Hepatic stellate cell (primary cell): ENCODE results near the gene ACSF3.
"Not testable (repeated sequence)": the region's sequence is repeated elsewhere in the genome, so short reads cannot be mapped to it uniquely, and the experiment has no call there.

Source experiments
- DNase-seq: peaks from one replicate; pipeline ENCODE4 v3.0.0; 2011; ENCODE audit warnings: low spot score

Gene ACSF3

DNA sequence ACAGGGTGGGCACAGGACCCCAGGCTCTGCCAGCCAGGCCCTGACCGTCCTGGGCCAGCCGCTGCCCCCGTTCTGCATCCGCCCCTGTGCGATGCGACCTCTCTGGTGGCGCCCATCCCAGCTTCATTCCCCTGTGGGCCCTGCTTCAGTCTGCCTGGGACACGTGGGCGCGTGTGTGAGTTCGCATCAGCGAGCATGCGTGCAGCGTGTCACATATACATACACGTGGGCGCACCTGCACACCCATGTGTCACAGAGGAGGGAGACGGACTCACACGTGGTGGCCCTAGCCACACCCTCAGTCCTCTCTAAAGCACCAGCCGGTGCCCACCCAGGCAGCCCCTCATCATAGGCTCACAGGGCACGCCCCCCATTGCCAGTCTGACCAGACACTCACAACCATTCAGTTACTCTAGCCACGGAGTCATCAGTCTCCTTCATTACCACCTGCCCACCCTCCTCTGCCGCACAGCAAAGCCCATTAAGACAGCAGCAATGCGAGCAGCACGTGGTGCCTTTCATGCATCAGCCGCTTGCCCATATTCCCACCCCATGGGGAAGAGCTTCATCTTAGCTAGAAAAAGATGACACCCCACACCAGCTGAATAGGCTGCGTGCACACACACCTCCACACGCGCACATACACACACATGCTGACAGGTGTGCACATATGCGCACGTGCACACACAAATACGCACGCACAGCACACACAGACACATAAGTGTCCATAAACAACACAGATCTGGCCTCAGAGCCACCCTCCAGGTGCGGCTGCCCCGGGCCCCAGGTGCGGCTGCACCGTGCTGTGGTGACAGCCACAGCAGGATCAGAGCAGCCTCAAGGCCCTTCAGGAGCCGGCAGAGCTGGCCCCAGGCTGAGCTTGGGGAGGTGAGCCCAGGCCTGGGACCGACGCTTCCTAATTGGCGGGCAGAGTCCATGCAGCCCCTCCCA lies 68.4 kb downstream of the ACSF3 start:
- DNase-seq, result no peak

DNA sequence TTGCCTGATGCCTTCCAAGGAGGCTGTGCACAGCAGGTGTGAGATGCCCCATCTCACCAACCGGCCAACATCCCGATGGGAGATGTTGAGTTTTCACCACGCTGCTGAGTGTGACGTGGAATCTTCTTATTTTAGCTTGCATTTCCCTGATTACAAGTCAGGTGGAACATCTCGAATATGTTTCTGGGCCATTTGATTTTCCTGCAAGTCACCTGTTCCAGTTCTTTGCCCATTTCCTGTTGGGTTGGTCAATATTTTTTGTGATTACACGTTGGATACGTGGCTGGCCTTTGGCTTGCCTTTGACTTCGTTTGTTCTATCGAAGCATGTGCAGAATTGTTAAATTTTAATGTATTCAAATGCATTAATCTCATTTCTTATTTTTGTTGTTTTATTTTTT lies 69.6 kb downstream of the ACSF3 start:
- DNase-seq, result no peak

DNA sequence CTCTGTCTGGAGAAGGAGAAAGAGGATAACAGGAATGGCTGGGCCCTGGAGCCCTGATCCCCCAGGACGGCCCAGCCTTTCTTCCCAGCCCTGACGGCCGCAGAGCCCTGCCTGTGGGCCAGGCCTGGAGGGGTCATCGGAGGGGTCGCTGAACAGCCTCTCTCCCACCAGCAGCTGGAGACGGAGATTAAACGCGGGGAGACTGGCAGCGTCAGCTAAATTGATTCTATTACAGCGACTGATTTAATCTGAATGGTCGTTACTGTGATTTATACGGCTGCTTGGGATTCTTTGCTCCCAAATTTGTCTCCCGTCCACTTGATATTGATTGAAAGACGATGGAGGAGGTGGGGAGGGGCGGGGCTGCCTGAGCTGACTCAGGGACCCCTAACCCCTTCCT lies 70.8 kb downstream of the ACSF3 start:
- DNase-seq, result no peak

DNA sequence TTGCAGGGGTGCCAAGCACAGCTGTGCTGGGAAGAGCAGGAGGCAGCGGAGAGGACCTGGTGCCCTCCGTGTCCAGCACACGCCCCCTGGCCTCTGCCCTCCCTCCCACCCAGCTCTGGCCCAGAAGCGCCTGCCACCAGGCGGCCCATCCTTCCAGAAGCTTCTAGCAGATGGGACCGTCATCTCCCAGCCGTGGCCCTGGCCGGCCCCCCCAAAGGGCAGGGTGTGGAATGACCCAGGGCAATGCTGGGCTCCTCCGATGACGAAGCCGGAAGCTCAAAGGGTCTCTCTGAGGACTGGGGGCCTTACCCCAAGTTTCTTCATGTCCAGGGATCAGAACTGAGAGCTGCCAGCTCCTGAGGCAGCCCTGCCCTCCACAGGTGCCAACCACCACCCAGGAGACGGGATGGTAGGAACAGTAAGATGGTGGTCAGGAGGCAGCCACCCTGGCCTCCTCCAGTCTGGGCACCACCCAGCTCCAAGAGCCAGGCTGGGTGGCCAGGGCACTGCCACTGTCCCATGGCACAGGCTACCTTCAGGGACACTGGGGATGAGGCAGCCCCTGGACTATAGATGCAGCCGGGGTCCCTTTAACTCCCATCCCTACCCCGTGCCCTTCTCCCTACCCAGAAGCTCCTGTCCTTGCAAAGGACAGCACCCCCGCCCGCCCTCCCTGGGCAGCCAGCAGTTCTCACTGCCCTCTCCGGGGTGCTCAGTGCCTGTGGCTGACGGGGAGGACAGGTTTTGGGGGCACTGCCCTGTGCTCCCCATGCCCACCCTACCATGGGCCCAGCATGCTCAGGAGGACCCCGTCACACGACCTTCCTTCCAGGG lies 71.4 kb downstream of the ACSF3 start:
- no peak for DNase-seq

DNA sequence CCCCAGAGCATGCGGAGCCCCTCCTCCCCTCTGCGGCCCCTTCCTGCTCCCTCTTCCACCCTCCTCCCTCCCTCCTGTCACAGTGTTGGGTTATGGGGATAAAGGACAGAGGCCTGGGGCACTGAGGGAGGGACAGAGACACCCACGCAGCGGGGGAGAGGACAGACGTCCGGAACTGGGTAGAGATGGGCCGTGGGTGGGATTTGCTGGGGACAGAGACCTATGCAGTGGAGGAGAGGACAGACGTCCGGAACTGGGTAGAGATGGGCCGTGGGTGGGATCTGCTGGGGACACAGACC lies 72.0 kb downstream of the ACSF3 start:
- not testable (repeated sequence) for DNase-seq

DNA sequence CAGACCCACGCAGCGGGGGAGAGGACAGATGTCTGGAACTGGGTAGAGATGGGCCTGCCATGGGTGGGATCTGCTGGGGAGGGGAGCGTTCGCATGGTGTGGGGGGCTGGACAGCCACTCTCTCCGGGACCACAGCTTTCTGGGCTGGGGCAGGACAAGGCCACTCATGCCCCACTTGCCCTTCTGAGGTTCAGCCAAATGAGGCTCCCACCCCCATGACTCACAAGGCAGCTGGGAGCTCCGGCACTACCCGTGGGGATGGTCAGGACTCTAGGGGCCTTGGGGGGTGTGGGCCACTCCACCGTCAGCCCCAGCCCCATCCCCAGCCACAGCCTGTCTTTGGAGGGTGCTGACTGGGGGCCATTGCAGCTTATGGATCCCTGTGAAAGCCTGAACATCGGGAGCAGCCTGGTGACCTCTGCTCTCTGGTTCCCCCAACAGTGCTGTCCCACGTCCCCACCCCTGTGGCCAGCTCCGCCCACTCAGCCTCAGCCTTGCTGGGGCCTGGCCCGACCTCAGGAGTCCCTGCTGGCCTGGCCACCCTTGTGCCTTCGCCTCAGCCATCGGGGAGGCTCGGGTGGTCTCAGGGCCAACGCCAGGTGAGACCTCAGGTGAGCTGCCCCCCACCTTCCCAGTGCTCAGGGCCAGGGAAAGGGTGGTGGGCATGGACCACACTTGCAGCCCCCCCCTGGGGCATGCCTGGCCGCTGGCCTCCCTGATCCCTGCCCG lies 73.2 kb downstream of the ACSF3 start:
- DNase-seq, result peak; percentile 45

DNA sequence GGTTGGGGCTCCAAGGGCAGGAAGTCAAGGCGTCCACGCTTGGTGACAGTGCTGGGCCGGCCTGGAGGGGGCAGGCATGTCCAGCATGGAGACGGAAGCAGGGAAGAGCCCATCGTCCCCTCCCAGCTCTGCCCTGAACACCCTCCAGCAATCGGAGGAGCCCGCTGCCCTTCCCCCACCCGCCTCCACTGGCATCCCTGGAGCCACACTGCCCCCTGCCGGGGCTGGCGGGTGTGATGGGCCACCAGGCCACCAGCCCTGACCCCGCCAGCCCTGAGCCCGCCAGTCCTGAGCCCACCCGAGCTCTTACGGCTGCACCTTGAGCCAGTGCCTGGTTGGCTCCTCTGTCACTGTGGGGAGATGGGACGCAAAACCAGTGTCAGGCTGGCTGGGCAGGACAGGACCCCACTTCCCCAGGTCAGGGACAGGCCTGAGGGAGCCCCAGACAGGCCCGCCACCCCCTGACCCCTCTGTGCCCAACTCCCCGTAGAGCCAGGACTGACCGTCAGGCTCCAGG lies 73.8 kb downstream of the ACSF3 start:
- peak; percentile 92 for DNase-seq

DNA sequence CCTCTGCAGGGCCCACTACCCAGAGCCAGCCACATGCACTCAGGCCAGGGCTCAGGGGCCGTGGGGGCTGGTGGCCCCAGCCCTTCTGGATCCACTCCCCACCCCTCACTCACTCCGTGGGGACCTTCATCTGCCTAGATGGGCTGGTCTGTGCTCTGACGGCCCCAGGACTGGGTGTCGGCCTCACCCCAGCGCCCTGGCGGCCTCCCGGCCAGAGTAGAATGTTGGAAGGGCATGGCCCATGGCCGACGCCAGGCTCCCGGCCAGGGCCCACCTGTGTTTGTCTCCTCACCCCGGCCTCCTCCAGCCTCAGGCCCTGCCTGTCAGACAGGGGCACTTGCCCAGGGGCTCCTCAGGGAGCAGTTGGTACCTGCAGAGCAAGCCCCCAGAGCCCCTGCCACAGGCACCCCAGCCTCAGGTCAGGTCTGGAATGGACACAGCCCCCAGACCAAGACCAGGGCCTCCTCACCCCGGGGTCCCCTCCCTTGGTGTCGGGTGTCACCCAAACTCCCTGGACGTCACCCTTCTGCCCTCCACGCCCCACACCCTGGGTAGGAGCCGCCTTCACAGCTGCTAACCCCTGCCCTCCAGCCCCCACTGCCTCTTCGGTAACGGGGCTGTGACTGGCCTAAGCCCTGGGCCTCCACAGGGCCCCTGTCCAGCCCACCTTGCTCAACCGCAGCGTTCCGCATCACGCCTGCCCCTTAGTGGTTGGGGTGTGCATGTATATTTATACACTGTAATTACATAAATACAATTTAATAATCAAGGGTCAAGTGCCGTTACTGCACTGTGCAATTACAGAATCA lies 74.9 kb downstream of the ACSF3 start:
- DNase-seq, result no peak

DNA sequence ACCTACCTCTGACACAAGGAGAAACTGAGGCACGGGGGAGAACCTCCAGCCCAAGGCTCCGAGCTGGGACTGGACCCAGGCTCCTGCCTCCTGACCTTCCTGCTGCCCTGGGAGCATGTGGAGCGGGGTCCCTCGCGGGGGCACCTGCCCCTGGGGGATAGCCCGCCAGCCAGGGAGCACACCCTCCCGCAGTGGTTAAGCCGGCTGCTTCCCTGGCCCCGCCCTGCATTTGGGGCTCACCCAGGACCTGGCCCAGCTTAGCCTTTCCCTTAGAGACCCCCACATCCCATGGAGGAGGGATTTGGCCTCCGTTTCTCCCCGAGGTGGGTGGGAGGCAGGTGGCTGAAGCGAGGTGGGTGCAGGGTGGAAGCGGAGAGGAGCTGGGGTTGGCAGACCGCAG lies 76.1 kb downstream of the ACSF3 start:
- no peak for DNase-seq

DNA sequence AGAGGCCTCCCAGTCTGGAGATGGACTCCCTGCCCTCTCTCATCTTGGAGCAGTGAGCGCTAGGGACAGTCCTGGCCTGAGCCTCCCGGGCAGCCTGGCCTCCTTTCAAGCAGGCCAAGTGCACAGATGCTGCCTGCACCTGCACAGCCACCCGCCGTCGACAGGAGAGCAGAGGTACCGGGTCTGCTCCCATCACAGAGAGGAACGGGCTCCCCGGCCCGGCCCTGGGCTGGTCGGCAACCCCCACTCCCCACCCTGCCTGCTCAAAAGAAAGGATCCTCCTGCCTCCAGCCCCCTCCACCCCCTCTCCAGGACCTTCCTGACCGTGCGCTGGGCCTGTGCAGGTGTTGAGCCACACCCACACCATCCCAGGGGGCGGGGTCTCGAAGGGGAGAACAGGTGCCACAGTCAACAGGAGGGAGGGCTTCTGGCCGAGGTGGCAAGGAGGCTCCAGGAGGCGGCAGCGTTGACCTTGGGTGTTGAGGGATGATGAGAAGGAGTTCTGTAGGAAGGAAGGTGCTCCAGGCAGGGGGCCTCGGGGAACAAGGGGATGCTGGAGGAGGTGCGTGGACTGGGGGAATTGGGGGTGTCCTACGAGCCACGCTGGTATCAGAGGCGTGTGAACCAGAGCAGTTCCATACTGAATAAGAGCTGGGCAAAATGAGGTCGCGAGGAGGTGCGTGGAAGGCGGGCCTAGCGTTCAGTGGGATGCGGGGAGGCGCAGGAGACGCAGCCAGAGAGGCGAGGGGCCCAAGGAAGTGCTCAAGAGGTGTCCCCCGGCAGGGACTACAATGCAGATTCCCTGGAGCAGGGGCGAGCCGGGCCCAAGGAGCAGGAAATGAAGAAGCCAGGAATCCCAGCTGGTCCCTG lies 76.9 kb downstream of the ACSF3 start:
- no peak for DNase-seq

DNA sequence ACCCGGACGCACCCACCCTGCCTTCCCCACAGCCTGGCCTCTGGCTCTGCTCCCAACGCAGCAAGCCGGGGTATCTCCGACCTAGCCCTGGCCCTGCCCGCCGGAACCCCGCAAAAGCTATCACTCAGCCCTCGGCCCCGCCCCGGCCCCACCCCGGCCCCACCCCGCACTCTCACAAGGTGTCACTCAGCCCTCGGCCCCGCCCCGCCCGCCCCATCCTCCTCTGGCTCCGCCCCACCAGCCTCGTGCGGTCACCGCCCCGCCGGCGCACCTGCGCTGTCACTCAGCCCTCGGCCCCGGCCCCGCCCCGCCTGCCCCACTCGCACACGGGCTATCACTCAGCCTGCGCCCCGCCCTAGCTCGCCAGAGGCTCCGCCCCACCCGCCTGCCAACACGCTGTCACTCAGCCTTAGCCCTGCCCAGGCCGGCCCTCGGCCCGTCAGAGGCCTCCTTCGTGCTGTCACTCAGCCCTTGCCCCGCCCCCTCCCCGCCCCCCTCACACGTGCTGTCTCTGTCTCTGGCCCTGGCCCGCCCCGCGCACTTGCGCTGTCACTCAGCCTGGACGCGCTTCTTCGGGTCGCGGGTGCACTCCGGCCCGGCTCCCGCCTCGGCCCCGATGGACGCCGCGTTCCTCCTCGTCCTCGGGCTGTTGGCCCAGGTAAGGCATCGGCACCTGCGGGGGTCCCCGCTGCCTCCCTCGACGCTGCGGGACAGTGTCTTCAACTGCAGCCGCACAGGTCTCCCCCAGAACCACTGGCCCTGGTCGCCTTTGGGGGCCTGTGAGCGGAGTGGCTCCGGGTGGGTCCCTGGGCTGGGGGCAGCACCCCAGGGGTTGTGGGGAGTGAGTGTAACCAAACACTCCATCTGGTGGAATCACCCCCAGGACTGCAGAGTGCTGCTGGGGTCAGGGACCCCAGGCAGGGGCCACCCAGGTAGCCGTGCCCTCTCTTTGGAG lies 77.8 kb downstream of the ACSF3 start, which contains the start of gene CDH15:
Gene CDH15 (plus strand): TSS at position 533 of the 955 bp plus-strand sequence. CDS start 84 bp downstream, at position 617.
- DNase-seq, result peak; percentile 97

DNA sequence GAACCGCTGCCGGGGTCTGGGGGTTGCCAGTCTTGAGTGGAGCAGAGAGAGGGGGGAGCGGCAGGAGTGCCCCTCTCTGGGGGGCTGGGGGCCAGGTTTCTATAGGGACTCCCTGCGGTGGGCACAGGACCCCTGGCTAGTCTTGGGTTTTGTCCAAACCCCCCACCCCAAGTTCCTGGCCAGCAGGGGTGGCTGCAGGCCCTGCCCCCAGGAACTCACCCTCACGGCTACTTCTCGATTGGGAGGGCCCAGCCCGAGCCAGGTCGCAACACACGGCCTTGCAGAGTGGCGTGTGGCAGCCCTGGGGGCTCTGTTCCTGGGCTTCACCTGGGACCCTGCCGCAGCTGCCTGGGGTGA lies 78.5 kb downstream of the ACSF3 start:
- DNase-seq, result no peak

DNA sequence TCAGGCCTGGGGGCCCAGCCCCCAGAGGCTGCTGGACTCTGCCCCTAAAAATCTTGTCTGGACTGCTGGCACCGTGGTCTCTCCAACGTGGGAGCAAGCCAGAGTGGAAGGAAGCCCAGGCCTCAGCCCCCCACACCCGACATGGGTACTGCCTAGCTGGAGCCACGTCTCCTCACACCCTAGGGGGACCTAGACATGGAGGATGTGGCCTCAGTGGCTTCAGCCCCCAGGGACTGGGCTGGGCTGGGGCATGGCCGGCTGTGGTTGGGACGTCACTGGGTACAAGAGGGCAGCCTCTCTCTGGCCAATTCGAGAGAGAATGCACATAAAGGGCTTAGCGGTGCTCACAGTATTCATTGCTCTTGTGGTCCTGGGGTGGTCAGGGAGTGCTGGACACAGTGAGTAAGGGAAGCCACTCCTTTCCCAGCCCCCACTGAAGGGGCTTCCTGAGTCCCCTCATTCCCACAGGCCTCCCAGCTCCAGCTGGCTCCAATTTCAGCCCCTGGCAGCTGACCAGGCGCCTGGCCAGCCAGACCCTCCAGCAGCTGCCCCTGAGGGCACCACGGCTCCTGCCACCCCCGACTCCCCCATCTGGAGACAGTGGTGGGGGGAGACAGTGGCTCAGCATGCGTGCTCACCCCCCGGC lies 79.0 kb downstream of the ACSF3 start:
- DNase-seq, result peak; percentile 40

DNA sequence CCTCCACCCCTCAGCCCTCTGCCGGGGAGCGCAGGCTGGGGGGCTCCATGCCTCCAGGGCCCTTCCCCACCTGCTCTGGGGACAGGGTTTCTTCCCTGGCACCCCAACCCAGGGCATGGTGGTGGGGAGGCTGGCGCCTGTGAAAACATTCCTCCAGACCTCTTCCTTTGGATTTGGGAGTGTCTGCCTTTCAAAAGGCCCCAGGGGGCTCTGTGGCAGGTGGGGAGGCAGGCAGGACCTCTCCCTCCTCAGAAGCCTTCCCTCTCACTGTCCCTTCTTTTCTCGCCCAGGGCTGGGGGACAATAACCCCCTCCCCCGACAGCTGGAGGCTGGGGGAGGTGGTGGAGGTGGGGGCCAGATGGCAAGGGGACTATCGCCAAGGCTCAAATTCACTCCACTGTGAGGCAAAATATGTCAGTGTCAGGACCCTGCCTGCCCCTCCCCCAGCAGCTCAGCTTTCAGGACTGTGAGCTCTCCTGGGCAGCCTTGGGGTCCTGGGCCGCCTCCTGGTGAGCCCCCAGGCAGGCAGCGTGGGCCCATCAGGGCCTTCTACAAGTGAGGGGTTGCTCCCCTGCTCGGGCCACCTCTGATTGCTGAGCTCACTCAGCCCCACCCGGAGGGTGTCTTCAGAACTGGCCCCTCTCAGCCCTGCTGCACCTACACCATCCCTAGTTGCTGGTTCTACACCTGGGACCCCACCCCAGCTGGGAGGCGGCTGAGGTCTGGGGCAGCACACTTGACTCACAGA lies 79.7 kb downstream of the ACSF3 start:
- no peak for DNase-seq

DNA sequence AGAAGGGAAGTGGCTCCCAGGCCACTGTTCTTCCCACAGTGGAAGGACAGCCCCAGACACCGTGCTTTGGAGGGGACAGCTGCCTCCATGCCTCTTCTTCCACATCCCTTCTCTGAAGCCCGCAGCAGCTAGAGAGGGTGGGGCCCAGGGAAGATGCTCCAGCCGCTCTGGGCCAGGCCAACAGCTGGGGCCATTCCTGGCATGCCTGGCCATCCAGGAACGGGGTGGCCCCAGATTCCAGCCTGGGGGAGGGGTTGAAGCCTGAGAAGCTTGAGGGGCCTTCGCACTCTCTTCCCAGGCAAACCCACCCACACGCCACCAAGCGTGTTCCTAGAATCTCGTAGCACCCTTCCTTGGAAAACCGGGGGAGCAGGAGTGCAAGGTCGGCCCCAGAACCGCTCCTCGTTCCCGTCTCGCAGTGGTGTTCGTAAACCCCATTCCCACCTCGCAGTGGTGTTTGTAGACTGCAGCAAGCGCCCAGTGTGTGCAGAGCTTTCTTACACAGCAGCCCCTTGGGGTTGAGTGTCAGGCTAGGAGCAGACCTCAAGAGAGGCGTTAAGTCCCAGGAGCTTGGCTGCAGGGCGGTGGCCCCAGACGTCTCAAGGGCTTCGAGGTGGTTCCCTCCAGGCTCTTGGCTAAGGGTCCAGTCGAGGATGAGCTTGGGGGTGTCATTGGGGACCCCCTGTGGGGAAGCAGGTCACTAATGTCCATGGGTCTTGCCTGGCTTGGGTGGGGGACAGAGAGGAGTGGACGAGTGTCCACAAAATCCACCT lies 80.6 kb downstream of the ACSF3 start:
- no peak for DNase-seq

DNA sequence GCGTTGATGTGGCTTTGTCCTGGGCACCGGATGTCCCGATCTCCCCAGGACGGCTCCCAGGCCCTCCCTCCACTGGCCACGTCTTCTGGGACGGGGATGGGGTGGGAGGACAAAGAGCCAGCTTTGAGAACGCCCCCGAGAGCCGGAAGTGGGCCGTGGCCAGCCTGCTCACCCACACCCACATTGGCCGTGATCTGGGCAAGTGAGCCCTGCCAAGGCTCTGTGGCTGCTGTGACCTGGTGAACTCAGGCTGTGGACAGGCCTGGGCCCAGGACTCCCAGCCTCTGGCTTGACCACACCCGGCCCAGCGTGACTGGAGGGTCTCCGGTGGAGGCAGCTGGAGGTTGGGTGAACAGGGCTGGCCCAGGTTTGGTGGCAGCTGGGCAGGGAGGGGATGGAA lies 81.2 kb downstream of the ACSF3 start:
- no peak for DNase-seq
